OCI-LY1 (cell line): Measurements from ENCODE around the gene APOC4.

Experiments used
- EZH2 ChIP-seq: fragments of 200-600 bp; sonication (generic), shearing (Covaris generic); IDR thresholded peaks from 2 replicates; pipeline ENCODE4 v1.8.0; 2017; ENCODE audit warnings: borderline replicate concordance, mixed run types, mild to moderate bottlenecking, antibody characterized with exemption, low read length, moderate library complexity, mixed read lengths
- TF ChIP-seq, protein P1 (sequence below): fragments of 200-600 bp; sonication (generic), shearing (Covaris generic); IDR thresholded peaks from 2 replicates; pipeline ENCODE4 v1.5.1; 2017; ENCODE audit warnings: mild to moderate bottlenecking, antibody characterized with exemption, low read length, moderate library complexity, mixed read lengths

DNA sequence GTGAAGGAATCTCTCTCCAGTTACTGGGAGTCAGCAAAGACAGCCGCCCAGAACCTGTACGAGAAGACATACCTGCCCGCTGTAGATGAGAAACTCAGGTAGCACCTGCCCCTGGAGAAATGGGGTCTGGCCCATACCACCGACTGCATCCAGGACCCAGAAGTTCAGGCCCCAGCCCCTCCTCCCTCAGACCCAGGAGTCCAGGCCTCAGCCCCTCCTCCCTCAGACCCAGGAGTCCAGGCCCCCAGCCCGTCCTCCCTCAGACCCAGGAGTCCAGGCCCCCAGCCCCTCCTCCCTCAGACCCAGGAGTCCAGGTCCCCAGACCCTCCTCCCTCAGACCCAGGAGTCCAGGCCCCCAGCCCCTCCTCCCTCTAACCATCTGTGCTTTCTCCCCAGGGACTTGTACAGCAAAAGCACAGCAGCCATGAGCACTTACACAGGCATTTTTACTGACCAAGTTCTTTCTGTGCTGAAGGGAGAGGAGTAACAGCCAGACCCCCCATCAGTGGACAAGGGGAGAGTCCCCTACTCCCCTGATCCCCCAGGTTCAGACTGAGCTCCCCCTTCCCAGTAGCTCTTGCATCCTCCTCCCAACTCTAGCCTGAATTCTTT is 6.8 kb downstream of the APOC4 start:
- TF ChIP-seq, protein P1, sequence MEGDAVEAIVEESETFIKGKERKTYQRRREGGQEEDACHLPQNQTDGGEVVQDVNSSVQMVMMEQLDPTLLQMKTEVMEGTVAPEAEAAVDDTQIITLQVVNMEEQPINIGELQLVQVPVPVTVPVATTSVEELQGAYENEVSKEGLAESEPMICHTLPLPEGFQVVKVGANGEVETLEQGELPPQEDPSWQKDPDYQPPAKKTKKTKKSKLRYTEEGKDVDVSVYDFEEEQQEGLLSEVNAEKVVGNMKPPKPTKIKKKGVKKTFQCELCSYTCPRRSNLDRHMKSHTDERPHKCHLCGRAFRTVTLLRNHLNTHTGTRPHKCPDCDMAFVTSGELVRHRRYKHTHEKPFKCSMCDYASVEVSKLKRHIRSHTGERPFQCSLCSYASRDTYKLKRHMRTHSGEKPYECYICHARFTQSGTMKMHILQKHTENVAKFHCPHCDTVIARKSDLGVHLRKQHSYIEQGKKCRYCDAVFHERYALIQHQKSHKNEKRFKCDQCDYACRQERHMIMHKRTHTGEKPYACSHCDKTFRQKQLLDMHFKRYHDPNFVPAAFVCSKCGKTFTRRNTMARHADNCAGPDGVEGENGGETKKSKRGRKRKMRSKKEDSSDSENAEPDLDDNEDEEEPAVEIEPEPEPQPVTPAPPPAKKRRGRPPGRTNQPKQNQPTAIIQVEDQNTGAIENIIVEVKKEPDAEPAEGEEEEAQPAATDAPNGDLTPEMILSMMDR = no peak
- TF ChIP-seq EZH2 = no peak
